IPS DF 4.7 (cell line): Measurements from ENCODE around the gene PHLDB3.
"Not testable (repeated sequence)": the region's sequence is repeated elsewhere in the genome, so short reads cannot be mapped to it uniquely, and the experiment has no call there.

Experiments used
- DNase-seq: peaks from one replicate; pipeline ENCODE4 v3.0.0-alpha.2; 2013; ENCODE audit warnings: low spot score; ENCODE audit errors: extremely low read depth

Gene PHLDB3

DNA sequence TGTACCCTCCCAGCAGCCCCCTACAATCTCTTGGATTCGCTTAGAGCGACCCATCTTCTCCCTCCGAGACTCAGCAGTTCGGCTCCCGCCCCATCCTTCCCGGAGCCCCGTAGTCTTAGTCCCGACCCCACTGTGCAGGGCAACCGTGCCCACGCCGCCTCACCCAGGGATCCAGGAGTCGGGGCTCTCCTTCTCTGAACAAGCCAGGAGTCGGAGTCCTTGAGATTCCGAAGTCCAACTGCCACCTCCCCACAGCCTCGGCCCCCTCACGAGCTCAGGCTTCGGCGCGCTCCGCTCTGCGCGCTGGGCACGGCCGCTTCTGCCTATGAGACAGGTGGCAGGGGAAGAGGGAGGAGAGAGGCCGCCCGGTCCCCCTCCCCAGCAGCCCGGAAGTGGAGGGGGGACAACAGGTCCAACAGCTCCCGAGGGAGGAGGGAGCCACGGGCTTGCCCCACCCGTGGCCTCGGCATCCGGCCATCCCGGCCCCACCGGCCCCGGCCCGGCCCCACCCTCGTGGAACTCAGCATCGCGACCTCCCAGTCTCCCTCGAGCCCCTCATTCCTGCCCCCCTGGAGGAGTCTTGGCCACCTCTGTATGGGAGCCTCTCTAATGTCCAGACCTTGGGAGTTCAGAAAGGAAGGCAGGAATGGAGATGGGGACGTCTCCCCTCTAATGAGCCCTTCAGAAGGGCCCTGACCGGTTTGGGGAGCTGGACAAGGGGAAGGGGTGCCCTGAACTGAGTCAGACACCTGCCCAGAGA, at the start of gene PHLDB3:
PHLDB3 (minus strand) TSS at position 321 of the 760 bp plus-strand sequence. CDS start 628 bp downstream, outside the sequence.
- DNase-seq, result no peak

- no peak for DNase-seq
Observed at GRCh38 chr19:43553656-43554055, 49.1 kb upstream of the PHLDB3 start.

GRCh38 chr19:43552616-43553015, 48.1 kb upstream of the PHLDB3 start:
- DNase-seq, result no peak

DNA sequence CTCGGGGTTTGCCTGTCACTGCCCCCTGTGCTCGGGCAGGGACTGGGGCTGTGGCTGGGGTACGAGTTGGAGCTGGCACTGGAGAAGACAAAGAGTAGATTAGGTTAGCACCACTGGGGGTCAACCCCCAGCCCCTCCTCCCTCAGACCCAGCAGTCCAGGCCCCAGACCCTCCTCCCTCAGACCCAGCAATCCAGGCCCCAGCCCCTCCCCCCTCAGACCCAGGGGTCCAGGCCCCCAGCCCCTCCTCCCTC, 47.6 kb upstream of the PHLDB3 start:
- DNase-seq, result no peak

DNA sequence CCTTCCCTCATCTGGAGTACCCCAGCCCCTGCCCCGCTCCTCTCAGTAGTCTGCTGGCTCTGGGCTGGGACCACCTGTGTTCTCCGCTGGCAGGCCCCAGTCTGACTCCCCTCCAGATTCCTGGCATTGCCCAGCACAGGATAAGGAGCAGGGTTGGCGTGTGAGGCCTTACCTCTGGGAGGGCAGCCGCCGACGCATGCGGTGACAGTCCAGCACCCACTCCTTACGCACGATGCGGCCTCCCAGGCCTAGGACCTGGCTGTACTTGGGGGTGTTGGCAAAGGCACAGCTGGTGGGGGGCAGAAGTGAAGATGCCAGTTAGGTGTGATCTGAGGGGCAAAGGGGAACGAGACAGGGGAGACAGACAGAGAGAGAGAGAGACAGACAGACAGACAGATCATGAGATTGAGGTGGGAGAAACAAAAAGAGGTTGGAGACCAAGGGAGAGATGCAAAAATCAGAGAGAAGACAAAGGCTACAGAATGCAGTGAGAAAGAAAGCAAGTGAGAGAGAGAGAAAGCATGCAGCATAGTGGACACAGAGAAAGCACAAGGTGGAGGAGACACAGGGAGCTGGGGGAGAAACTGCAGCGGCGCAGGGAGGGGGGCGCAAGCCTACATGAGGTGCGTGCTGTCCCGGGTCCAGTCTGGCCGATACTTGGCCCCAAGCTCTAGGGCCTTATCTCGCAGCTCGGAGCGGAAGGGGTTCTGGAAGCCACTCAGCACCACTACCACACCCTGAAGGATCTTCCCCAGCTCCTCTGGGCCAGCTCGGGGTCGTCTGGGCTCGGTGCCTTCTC, 47.1 kb upstream of the PHLDB3 start:
- DNase-seq, result no peak

- no peak for DNase-seq
Observed at GRCh38 chr19:43548706-43549105, 44.2 kb upstream of the PHLDB3 start.

- DNase-seq, result not testable (repeated sequence)
Observed at GRCh38 chr19:43547926-43548325, 43.4 kb upstream of the PHLDB3 start.

DNA sequence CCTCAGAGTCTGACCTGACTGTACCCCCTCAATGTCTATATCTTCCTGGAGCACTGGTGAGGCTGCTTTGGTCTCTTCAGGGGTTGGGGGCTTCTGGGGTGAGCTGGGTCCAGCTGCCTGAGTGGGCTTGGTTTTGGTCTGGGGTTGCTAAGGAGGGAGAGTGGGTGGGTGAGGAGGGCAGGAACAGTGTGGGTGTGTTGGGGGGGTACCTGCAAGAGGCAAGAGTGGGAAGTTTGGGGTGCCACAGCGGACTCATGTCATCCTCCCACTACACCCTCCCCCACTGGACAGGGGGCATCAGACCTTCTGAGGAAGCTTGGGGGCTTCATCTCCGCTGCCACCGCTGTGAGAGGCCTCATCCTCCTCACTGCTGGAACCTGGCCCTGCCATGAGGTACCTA, 42.0 kb upstream of the PHLDB3 start:
- DNase-seq, result no peak

GRCh38 chr19:43545981-43546380, 41.4 kb upstream of the PHLDB3 start:
- no peak for DNase-seq

DNA sequence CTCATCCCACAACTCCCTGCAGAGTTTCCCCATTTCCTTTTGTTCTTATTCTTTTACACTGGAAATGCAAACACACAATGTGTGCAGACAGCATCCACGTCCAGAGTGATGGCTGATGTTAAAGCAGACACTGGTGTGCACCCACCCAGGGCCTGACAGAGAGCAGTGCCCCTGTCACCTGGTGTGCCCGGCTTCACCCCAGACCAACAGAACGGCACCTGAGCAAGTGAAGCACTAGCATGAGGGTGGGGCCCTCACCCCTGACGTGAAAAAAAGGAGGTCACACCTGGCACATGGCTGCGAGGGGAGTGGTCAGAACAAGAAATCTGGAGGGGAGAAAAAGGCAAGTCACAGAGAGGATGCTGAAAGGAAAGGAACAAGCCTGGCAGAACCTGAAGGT, 40.7 kb upstream of the PHLDB3 start:
- DNase-seq, result no peak

DNA sequence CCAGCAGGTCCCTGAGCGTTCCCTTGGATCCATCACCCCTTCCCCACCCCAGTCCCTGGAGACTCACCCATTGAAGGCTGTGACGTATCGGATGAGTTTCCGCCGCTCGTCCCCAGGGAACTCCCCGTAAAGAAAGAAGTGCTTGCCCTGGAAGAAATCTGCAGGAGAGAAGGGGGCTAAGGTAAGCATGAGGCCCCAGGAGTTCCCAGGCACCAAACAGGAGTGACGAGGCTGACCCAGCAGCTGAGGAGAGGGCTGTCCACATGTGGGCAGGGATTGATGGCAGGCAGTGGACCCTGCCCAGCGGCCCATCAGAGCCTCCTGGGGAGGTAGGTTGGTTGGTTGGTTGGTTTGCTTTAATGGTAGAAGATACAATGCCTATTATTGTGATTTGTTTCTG, 39.5 kb upstream of the PHLDB3 start:
- DNase-seq, result no peak

- no peak for DNase-seq
Observed at GRCh38 chr19:43541920-43542650, 37.5 kb upstream of the PHLDB3 start.

- no peak for DNase-seq
Observed at GRCh38 chr19:43540381-43540780, 35.8 kb upstream of the PHLDB3 start.

DNA sequence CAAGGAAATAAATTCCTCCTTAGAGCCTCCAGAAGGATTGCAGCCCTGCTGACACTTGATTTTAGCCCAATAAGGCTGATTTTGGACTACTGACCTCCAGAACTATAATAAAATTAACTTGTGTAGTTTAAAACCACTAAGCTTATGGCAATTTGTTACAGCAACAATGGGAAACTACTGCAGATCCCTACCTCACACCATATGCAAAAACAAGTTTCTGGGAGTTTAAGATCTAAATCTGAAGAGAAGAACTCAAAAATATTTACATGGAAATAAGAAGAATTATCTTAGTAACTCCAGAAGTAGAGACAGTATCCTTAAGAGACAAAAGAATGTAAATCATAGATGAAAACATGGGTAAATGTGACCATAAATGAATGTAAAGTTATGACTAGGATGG, 34.4 kb upstream of the PHLDB3 start:
- no peak for DNase-seq

DNA sequence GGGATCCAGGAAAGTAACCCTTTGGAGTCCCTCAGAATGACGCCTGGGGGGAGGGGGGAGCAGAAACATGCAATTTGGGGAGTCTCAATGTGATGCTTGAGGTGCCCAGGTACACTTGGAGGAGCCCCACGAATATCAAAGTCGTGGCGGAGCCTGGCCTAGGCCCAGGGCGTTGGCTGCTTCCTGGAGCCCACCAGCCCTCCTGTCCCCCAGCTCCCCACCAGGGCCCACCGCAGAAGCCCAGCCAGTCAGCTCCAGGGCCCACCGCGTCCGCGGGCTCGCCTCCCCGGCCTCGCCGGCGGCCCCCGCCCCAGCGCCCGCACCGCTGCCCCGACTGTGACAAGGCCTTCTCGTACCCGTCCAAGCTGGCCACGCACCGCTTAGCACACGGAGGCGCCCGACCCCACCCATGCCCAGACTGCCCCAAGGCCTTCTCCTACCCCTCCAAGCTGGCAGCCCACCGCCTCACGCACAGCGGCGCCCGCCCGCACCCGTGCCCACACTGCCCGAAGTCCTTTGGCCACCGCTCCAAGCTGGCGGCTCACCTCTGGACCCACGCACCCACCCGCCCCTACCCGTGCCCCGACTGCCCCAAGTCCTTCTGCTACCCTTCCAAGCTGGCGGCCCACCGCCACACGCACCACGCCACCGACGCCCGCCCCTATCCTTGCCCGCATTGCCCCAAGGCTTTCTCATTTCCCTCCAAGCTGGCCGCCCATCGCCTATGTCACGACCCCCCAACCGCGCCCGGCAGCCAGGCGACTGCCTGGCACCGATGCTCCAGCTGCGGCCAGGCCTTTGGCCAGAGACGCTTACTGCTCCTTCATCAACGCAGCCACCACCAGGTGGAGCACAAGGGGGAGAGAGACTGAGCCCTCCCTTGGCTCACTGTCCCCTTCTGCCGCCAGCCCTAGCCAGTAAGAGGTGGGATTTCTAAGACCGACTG, 30.5 kb upstream of the PHLDB3 start:
- DNase-seq, result no peak

DNA sequence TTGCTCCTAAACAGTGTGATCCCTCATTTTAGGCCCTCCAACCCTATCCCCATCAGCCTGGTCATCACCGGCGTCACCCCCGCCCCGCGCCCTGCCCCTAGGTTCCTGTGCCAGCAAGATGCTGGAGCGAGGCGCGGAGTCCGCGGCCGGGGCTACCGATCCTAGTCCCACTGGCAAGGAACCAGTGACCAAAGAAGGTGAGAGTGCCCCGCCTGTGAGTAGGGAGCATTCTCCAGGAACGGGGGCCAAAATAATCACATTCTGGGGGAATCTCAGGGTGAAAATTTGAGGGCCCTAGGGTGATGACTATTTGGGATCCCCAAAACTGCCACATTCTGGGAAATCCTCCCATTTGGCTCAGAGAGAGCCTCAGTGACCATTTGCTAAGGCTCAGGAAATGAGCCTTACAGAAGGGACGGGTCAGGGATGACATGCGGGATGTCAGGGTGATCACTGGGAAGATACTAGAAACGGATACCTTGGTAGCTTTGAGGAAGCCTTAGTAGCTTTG, 29.8 kb upstream of the PHLDB3 start:
- DNase-seq, result no peak

DNA sequence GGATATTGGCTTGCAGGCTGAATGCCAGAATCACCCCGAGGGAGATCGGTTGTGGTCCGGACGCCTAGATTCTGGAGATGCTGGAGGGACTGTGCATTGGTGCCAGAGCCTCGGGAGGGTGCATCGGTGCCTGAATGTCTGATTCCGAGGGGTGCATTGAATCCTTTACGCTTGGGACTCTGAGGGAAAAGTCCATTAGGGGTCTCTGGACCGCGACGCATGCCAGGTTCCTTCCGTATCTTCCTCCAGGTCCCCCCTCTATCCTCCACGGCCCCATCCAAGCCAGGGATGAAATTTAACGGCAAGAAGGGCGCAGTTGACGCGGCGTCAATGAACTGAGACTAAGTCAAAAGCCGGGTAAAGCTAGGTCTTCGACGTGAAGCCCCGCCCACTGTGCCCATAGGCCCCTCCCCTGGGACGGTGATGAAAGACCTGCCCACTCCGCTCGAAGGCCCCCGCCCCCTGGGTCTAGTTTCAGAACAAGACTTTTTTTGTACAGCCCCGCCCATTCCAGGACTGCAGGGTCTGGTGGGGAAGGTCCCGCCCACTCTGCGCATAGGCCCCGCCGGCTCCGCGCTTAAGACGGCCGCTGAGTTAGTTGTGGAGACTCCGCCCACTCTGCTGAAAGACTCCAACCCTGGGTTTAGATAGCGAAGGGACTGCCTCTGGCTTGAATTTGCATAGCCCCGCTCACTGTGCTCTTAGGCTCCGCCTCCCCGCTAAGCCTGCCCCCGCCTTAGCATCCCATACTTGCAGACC, 29.2 kb upstream of the PHLDB3 start:
- DNase-seq, result peak; percentile 93

GRCh38 chr19:43532962-43533545, 28.5 kb upstream of the PHLDB3 start, which contains the start of gene ZNF575:
ZNF575 (plus strand) TSS chr19:43533188; CDS start chr19:43534423, 1,235 bp downstream.
- no peak for DNase-seq

DNA sequence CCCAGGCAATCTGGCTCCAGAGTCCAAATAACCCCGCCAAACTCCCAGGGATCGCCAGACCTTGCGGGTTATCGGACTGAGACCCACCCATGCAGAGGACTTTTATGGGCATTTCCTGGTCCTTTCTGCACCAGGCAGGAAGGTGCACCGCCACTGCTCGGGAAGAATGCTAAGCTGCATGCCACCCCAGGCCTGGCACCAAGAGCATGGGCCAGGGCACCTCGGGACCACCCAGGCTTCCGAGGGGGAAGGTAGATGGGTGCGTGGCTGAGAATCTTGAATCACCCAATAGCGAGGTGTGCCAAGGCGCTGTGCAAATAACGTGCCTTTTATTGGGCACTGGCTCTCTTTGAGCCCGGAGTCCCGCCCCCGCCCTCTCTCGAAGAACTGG, 28.0 kb upstream of the PHLDB3 start:
- no peak for DNase-seq
